H1 (cell line): ENCODE data around the gene NEDD9. TPM values are rescaled to one million over a fixed set of nuclear protein-coding genes. Genes with fewer than 3 reads are reported as not detected.

Source experiments
- SAP30 ChIP-seq: fragments of 300-600 bp; sonication (generic); IDR thresholded peaks from 2 replicates; pipeline ENCODE4 v1.7.1; 2012; ENCODE audit warnings: low read length, moderate library complexity, mild to moderate bottlenecking, inconsistent platforms; ENCODE audit not compliant: insufficient read depth, insufficient replicate concordance
- SP2 ChIP-seq: IDR thresholded peaks from 2 replicates; pipeline ENCODE4 v1.6.1; 2012; ENCODE audit warnings: mild to moderate bottlenecking, low read length, inconsistent platforms
- polyA plus RNA-seq, 7 experiments: library from polyadenylated mRNA; depleted of rRNA in 3 of 7; stranded (reverse) in 5 of 7; unstranded in 2 of 7; fragments of >200 nt in 5 of 7; fragments of 200-250 nt in 2 of 7; gene quantifications; 1 replicate in 5 of 7; 2 replicates in 1 of 7; 4 replicates in 1 of 7; pipeline versions ENCODE4 v1.2.1 to v1.2.3, GENCODE V29; 2011 to 2013; ENCODE audit warnings: missing spikeins in 2 of 7, mixed read lengths in 2 of 7
- total RNA-seq: library from RNA; stranded (reverse); fragmentation: NEBNext Ultra II Directional; extraction: Animal tissue kit (Norgen Biotek cat#: 25700); gene quantifications from 2 replicates; pipeline ENCODE4 v1.2.1, GENCODE V29; 2021
- TF ChIP-seq, protein P1 (sequence below): IDR thresholded peaks from 2 replicates; pipeline ENCODE4 v1.6.1; 2011; ENCODE audit warnings: low read length, improper control_type of control experiment

NEDD9 gene
- total and polyA plus RNA-seq, 2 of the 8 experiments (the other 6 are each of a cell fraction or from before 2014, with no cell fraction given), result 3.6 to 12.0 TPM

- TF ChIP-seq, protein P1, sequence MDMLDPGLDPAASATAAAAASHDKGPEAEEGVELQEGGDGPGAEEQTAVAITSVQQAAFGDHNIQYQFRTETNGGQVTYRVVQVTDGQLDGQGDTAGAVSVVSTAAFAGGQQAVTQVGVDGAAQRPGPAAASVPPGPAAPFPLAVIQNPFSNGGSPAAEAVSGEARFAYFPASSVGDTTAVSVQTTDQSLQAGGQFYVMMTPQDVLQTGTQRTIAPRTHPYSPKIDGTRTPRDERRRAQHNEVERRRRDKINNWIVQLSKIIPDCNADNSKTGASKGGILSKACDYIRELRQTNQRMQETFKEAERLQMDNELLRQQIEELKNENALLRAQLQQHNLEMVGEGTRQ, result no peak
- no peak for TF ChIP-seq SP2
- no peak for TF ChIP-seq SAP30
Measured at GRCh38 chr6:11229655-11230046, 2.8 kb downstream of the NEDD9 start (continued).
